Uterus (tissue), 2 donors: ENCODE results near the gene LYZL4.

Source experiments
- POLR2A ChIP-seq, 2 donors: fragments of 450-650 bp; IDR thresholded peaks; one replicate each; pipeline ENCODE4 v1.6.1; 2016; ENCODE audit warnings: antibody characterized with exemption in 2 of 2, mild to moderate bottlenecking in 1 of 2, moderate library complexity in 1 of 2
- TF ChIP-seq, protein P1 (sequence below), 4 experiments: fragments of 200-600 bp in 2 of 4; fragments of 450-650 bp in 2 of 4; sonication (generic) in 2 of 4; IDR thresholded peaks; one replicate each; pipeline ENCODE4 v1.5.1; 2016 to 2019; ENCODE audit warnings: antibody characterized with exemption in 4 of 4, mild to moderate bottlenecking in 2 of 4, moderate library complexity in 1 of 4

DNA sequence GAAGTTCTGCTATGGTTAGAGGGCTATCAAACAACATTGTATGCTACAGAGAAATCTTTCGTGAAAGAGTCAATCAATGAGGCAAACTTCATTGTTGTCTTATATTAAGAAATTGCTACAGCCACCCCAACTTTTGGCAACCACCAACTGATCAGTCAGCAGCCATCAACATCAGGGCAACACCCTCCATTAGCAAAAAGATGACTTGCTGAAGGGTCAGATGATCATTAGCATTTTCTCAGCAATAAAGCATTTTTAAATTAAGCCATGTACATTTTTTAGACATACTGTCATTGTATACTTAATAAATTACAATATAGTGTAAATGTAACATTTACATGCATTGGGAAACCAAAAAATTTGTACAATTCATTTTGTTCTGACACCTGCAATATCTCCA is 53.1 kb downstream of the LYZL4 start:
- TF ChIP-seq, protein P1, sequence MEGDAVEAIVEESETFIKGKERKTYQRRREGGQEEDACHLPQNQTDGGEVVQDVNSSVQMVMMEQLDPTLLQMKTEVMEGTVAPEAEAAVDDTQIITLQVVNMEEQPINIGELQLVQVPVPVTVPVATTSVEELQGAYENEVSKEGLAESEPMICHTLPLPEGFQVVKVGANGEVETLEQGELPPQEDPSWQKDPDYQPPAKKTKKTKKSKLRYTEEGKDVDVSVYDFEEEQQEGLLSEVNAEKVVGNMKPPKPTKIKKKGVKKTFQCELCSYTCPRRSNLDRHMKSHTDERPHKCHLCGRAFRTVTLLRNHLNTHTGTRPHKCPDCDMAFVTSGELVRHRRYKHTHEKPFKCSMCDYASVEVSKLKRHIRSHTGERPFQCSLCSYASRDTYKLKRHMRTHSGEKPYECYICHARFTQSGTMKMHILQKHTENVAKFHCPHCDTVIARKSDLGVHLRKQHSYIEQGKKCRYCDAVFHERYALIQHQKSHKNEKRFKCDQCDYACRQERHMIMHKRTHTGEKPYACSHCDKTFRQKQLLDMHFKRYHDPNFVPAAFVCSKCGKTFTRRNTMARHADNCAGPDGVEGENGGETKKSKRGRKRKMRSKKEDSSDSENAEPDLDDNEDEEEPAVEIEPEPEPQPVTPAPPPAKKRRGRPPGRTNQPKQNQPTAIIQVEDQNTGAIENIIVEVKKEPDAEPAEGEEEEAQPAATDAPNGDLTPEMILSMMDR (IDR thresholded peaks at IDR 0.05), result no peak
- TF ChIP-seq POLR2A (IDR thresholded peaks at IDR 0.05), result no peak
